Smooth muscle cell (in vitro differentiated cells): ENCODE results near the gene MMP24. TPM values are rescaled to one million over a fixed set of nuclear protein-coding genes. Genes with fewer than 3 reads are reported as not detected.

ENCODE experiments used
- DNase-seq: peaks from one replicate; lab custom pipeline; 2025; ENCODE audit not compliant: unreplicated experiment; lab: John Stamatoyannopoulos, UW
- H2AFZ ChIP-seq: fragments of 200-600 bp; sonication (generic); 2 replicates; pipeline ENCODE4 v1.6.0; 2016; ENCODE audit warnings: antibody characterized with exemption, low read depth, mild to moderate bottlenecking
- H3F3A ChIP-seq: fragments of 200-600 bp; sonication (generic); 2 replicates; pipeline ENCODE4 v1.6.0; 2017; ENCODE audit warnings: antibody characterized with exemption, low read depth
- H3K27ac ChIP-seq: fragments of 200-600 bp; sonication (generic); 2 replicates; pipeline ENCODE4 v1.5.1; 2016; ENCODE audit warnings: low read depth, mild to moderate bottlenecking
- H3K27me3 ChIP-seq: fragments of 200-600 bp; sonication (generic); 2 replicates; pipeline ENCODE4 v1.6.1; 2016; ENCODE audit warnings: low read depth, mild to moderate bottlenecking
- H3K36me3 ChIP-seq: fragments of 200-600 bp; sonication (generic); 2 replicates; pipeline ENCODE4 v1.5.1; 2016; ENCODE audit warnings: low read depth
- H3K4me1 ChIP-seq: fragments of 200-600 bp; sonication (generic); 2 replicates; pipeline ENCODE4 v1.5.1; 2016; ENCODE audit warnings: low read depth
- H3K4me2 ChIP-seq: fragments of 200-600 bp; sonication (generic); 2 replicates; pipeline ENCODE4 v1.6.0; 2016; ENCODE audit warnings: mild to moderate bottlenecking
- H3K4me3 ChIP-seq: fragments of 200-600 bp; sonication (generic); 2 replicates; pipeline ENCODE4 v1.5.1; 2016; ENCODE audit warnings: mild to moderate bottlenecking
- H3K79me2 ChIP-seq: fragments of 200-600 bp; sonication (generic); 2 replicates; pipeline ENCODE4 v1.6.0; 2016; ENCODE audit warnings: low read depth, mild to moderate bottlenecking
- H3K9ac ChIP-seq: fragments of 200-600 bp; sonication (generic); 2 replicates; pipeline ENCODE4 v1.6.0; 2016; ENCODE audit warnings: low read depth
- H3K9me3 ChIP-seq: fragments of 200-600 bp; sonication (generic); replicated peaks from 2 replicates; pipeline ENCODE4 v1.5.1; 2016; ENCODE audit warnings: low read depth
- H4K20me1 ChIP-seq: fragments of 200-600 bp; sonication (generic); 2 replicates; pipeline ENCODE4 v1.6.0; 2016; ENCODE audit warnings: low read depth
- WGBS: methylation state at CpG from one replicate; pipeline ENCODE4 v1.1.7; 2016; ENCODE audit warnings: low lambda C conversion rate; 5-methylcytosine and 5-hydroxymethylcytosine counted together
- polyA plus RNA-seq: library from polyadenylated mRNA; unstranded; fragments of >200 nt; fragmentation: Nextera tagmentation; extraction: Ambion mirVana; gene quantifications from 2 replicates; pipeline ENCODE4 v1.2.1, GENCODE V29; 2016
- total RNA-seq: library from RNA; depleted of rRNA; stranded (reverse); fragments of >200 nt; gene quantifications from 2 replicates; pipeline ENCODE4 v1.2.3, GENCODE V29; 2014
- TF ChIP-seq, protein P1 (sequence below): fragments of 200-600 bp; sonication (generic); IDR thresholded peaks from 2 replicates; pipeline ENCODE4 v1.5.1; 2017; ENCODE audit warnings: borderline replicate concordance, mild to moderate bottlenecking, antibody characterized with exemption; ENCODE audit not compliant: insufficient read depth, poor library complexity, severe bottlenecking

The MMP24 gene
- total and polyA plus RNA-seq, 2 experiments from 2014 or later, result 0.03 to 0.09 TPM

- Histone ChIP-seq H3K4me2 (no peak overlapping the region), H3K9me3 (no peaks in the 10 kb centered on the region), H4K20me1 (no peaks in the 10 kb centered on the region), H3F3A (peaks cover 22% of the 10 kb centered on the region), H3K36me3 (no peaks in the 10 kb centered on the region), H3K9ac (no peak overlapping the region), H3K27me3 (no peaks in the 10 kb centered on the region), H3K27ac (no peak overlapping the region), H3K79me2 (no peaks in the 10 kb centered on the region), H3K4me1 (peaks cover 14% of the 10 kb centered on the region), H3K4me3 (no peak overlapping the region), H2AFZ (no peak overlapping the region)
- DNase-seq, result no peak
- 84% methylated on average over 6 of the region's 6 CpGs for WGBS
- TF ChIP-seq, protein P1, sequence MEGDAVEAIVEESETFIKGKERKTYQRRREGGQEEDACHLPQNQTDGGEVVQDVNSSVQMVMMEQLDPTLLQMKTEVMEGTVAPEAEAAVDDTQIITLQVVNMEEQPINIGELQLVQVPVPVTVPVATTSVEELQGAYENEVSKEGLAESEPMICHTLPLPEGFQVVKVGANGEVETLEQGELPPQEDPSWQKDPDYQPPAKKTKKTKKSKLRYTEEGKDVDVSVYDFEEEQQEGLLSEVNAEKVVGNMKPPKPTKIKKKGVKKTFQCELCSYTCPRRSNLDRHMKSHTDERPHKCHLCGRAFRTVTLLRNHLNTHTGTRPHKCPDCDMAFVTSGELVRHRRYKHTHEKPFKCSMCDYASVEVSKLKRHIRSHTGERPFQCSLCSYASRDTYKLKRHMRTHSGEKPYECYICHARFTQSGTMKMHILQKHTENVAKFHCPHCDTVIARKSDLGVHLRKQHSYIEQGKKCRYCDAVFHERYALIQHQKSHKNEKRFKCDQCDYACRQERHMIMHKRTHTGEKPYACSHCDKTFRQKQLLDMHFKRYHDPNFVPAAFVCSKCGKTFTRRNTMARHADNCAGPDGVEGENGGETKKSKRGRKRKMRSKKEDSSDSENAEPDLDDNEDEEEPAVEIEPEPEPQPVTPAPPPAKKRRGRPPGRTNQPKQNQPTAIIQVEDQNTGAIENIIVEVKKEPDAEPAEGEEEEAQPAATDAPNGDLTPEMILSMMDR, result no peak
Observed at GRCh38 chr20:35302421-35303335, 76.2 kb downstream of the MMP24 start.

GRCh38 chr20:35303382-35303734 is 76.9 kb downstream of the MMP24 start:
- H2AFZ ChIP-seq, result no peak overlapping the region
- no peak overlapping the region for H3K9ac ChIP-seq
- H3K9me3 ChIP-seq, result no peaks in the 10 kb centered on the region
- TF ChIP-seq, protein P1, result no peak
- no peaks in the 10 kb centered on the region for H4K20me1 ChIP-seq
- H3K36me3 ChIP-seq, result no peaks in the 10 kb centered on the region
- H3K4me2 ChIP-seq, result no peak overlapping the region
- H3K4me3 ChIP-seq, result no peak overlapping the region
- WGBS, result 87% methylated on average over 11 of the region's 11 CpGs
- no peaks in the 10 kb centered on the region for H3K27me3 ChIP-seq
- H3K27ac ChIP-seq, result no peak overlapping the region
- H3K79me2 ChIP-seq, result no peaks in the 10 kb centered on the region
- peaks cover 23% of the 10 kb centered on the region for H3F3A ChIP-seq
- H3K4me1 ChIP-seq, result peaks cover 14% of the 10 kb centered on the region
- DNase-seq, result no peak

DNA sequence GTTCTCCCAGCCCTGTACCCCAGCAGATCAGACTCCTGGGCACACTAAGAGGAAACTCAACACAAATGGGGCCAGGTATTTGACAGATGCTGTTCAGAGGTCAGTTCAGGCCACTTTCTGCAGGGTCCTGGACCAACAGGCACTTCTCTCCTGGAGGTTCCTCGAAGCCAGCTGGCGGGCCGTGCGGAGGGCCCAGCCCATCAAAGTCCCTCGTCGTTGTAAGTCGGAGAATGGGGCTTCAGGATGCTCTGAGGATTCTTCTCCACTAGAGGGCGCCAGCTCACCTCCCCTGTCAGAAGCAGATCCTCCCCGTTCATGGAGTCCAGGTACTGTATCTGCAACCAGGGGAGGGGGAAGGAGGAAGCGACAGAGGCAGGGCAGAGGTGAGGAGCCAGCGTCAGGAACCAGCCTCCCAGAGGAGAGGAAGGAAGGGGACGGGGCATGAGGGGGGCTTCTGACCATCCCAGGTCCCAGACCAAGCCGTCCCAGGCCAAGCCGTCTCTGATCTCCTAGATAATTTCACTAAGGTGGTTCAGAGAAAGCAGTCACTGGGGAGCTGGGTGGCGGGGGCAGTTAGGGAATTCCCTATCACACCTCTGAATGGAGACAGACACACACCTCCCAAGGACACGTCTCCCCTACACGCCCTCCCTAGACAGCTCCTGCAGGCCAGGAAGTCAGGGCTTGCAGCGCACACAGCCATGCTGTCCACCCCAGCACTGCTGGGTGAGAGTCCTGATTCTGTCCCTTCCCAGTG is 77.4 kb downstream of the MMP24 start:
- Histone ChIP-seq H2AFZ (no peak overlapping the region), H3K4me1 (peaks cover 14% of the 10 kb centered on the region), H3K9ac (peak overlapping the region; percentile 90), H3F3A (peaks cover 23% of the 10 kb centered on the region), H3K36me3 (no peaks in the 10 kb centered on the region), H3K9me3 (no peaks in the 10 kb centered on the region), H3K79me2 (no peaks in the 10 kb centered on the region), H3K4me3 (no peak overlapping the region), H3K27ac (peak overlapping the region; percentile 99), H4K20me1 (no peaks in the 10 kb centered on the region), H3K27me3 (no peaks in the 10 kb centered on the region), H3K4me2 (peak overlapping the region; percentile 39)
- peak; percentile 34 for DNase-seq
- 26% methylated on average over 18 of the region's 18 CpGs for WGBS
- TF ChIP-seq, protein P1, result peak; percentile 93
